H9 (cell line): Measurements from ENCODE around the gene CPM. TPM values are rescaled to one million over a fixed set of nuclear protein-coding genes. Genes with fewer than 3 reads are reported as not detected.

Experiments
- DNase-seq: peaks from one replicate; pipeline ENCODE4 v3.0.0-alpha.2; 2017
- H2AFZ ChIP-seq: one replicate; pipeline ENCODE4 v1.6.1; 2013; ENCODE audit warnings: mild to moderate bottlenecking, low read length, control low read depth, moderate library complexity
- H2AK5ac ChIP-seq: 2 replicates; pipeline ENCODE4 v1.6.1; 2013; ENCODE audit warnings: low read length, control low read depth, mixed read lengths; ENCODE audit not compliant: insufficient read length
- H2BK120ac ChIP-seq: one replicate; pipeline ENCODE4 v1.6.1; 2013; ENCODE audit warnings: low read depth, mild to moderate bottlenecking, low read length, control low read depth, inconsistent platforms; ENCODE audit not compliant: poor library complexity, severe bottlenecking
- H2BK12ac ChIP-seq: 2 replicates; pipeline ENCODE4 v1.6.1; 2013; ENCODE audit warnings: low read length, control low read depth, mixed read lengths, low read depth; ENCODE audit not compliant: insufficient read length
- H2BK15ac ChIP-seq: 2 replicates; pipeline ENCODE4 v1.6.1; 2013; ENCODE audit warnings: low read depth, low read length, control low read depth
- H2BK20ac ChIP-seq: one replicate; pipeline ENCODE4 v1.6.1; 2013; ENCODE audit warnings: low read depth, mild to moderate bottlenecking, low read length, control low read depth, inconsistent platforms; ENCODE audit not compliant: poor library complexity, severe bottlenecking
- H2BK5ac ChIP-seq: 2 replicates; pipeline ENCODE4 v1.6.1; 2013; ENCODE audit warnings: low read length, control low read depth, mixed read lengths; ENCODE audit not compliant: insufficient read length
- H3K14ac ChIP-seq: 2 replicates; pipeline ENCODE4 v1.6.1; 2013; ENCODE audit warnings: low read length, control low read depth; ENCODE audit not compliant: insufficient read depth
- H3K18ac ChIP-seq: 2 replicates; pipeline ENCODE4 v1.6.1; 2013; ENCODE audit warnings: low read depth, mild to moderate bottlenecking, mixed read lengths, low read length, control low read depth; ENCODE audit not compliant: insufficient read length
- H3K23ac ChIP-seq: 2 replicates; pipeline ENCODE4 v1.6.1; 2013; ENCODE audit warnings: low read length, control low read depth, mixed read lengths, low read depth; ENCODE audit not compliant: insufficient read length
- H3K23me2 ChIP-seq: 2 replicates; pipeline ENCODE4 v1.6.1; 2013; ENCODE audit warnings: low read depth, mild to moderate bottlenecking, mixed read lengths, low read length, control low read depth; ENCODE audit not compliant: insufficient read length, poor library complexity, severe bottlenecking
- H3K27ac ChIP-seq: 2 replicates; pipeline ENCODE4 v1.5.1; 2013; ENCODE audit warnings: low read length, control low read depth, mixed read lengths, low read depth; ENCODE audit not compliant: insufficient read length
- H3K27me3 ChIP-seq: 2 replicates; pipeline ENCODE4 v1.6.1; 2013; ENCODE audit warnings: low read length, control low read depth, inconsistent platforms; ENCODE audit not compliant: insufficient read depth
- H3K4ac ChIP-seq: 2 replicates; pipeline ENCODE4 v1.6.1; 2013; ENCODE audit warnings: low read depth, mild to moderate bottlenecking, control low read depth, inconsistent platforms, low read length, moderate library complexity
- H3K4me1 ChIP-seq: 2 replicates; pipeline ENCODE4 v1.6.1; 2013; ENCODE audit warnings: low read length, control low read depth, inconsistent platforms; ENCODE audit not compliant: insufficient read depth
- H3K4me2 ChIP-seq: 2 replicates; pipeline ENCODE4 v1.6.1; 2013; ENCODE audit warnings: low read length, control low read depth, mixed read lengths; ENCODE audit not compliant: insufficient read length, insufficient read depth
- H3K56ac ChIP-seq: 2 replicates; pipeline ENCODE4 v1.6.1; 2013; ENCODE audit warnings: low read depth, mild to moderate bottlenecking, mixed read lengths, low read length, control low read depth; ENCODE audit not compliant: insufficient read length
- H3K79me1 ChIP-seq: 2 replicates; pipeline ENCODE4 v1.6.1; 2013; ENCODE audit warnings: low read depth, mild to moderate bottlenecking, moderate library complexity, low read length, control low read depth, inconsistent platforms; ENCODE audit not compliant: insufficient read depth, poor library complexity, severe bottlenecking
- H3K79me2 ChIP-seq: 2 replicates; pipeline ENCODE4 v1.6.1; 2013; ENCODE audit warnings: low read length, control low read depth, inconsistent platforms; ENCODE audit not compliant: insufficient read depth
- H3K9ac ChIP-seq: 2 replicates; pipeline ENCODE4 v1.6.1; 2013; ENCODE audit warnings: low read length, control low read depth, mixed read lengths; ENCODE audit not compliant: insufficient read length; ENCODE audit errors: extremely low read depth
- H3K9me3 ChIP-seq: one replicate; pipeline ENCODE4 v1.6.1; 2013; ENCODE audit warnings: low read depth, low read length, inconsistent platforms; ENCODE audit not compliant: control insufficient read depth
- H3T11ph ChIP-seq: one replicate; pipeline ENCODE4 v1.6.1; 2013; ENCODE audit warnings: mild to moderate bottlenecking, low read length, control low read depth, inconsistent platforms
- H4K20me1 ChIP-seq: one replicate; pipeline ENCODE4 v1.6.1; 2013; ENCODE audit not compliant: control insufficient read depth, insufficient read length, insufficient read depth
- H4K5ac ChIP-seq: 2 replicates; pipeline ENCODE4 v1.6.1; 2013; ENCODE audit warnings: low read depth, mild to moderate bottlenecking, mixed read lengths, low read length, control low read depth; ENCODE audit not compliant: insufficient read length
- H4K8ac ChIP-seq: replicated peaks from 2 replicates; pipeline ENCODE4 v1.6.1; 2013; ENCODE audit warnings: low read length, control low read depth, mixed read lengths, low read depth; ENCODE audit not compliant: insufficient read length
- H4K91ac ChIP-seq: 2 replicates; pipeline ENCODE4 v1.6.1; 2013; ENCODE audit warnings: low read depth, mild to moderate bottlenecking, moderate library complexity, mixed read lengths, low read length, control low read depth; ENCODE audit not compliant: insufficient read length
- H3K27ac Mint-ChIP-seq, 3 experiments: 2 replicates in 2 of 3; 3 replicates in 1 of 3; pipeline ENCODE4 v1.8.0; 2020 to 2021; ENCODE audit warnings: mixed read lengths in 3 of 3, mild to moderate bottlenecking in 1 of 3, moderate library complexity in 1 of 3
- H3K27me3 Mint-ChIP-seq: 2 replicates; pipeline ENCODE4 v1.8.0; 2021; ENCODE audit warnings: low read depth, mild to moderate bottlenecking, moderate library complexity, mixed read lengths
- H3K36me3 Mint-ChIP-seq, 3 experiments: 2 replicates in 2 of 3; 3 replicates in 1 of 3; pipeline ENCODE4 v1.8.0; 2020 to 2021; ENCODE audit warnings: low read depth in 3 of 3, mixed read lengths in 3 of 3; ENCODE audit not compliant: insufficient read depth in 1 of 3
- H3K4me1 Mint-ChIP-seq, 2 experiments: 2 replicates each; pipeline ENCODE4 v1.8.0; 2020; ENCODE audit warnings: mixed read lengths in 2 of 2
- H3K4me3 Mint-ChIP-seq, 2 experiments: 2 replicates in 1 of 2; 3 replicates in 1 of 2; pipeline ENCODE4 v1.8.0; 2020 to 2021; ENCODE audit warnings: mild to moderate bottlenecking in 2 of 2, mixed read lengths in 2 of 2, moderate library complexity in 1 of 2
- H3K9me3 Mint-ChIP-seq, 2 experiments: 2 replicates in 1 of 2; 3 replicates in 1 of 2; pipeline ENCODE4 v1.8.0; 2020; ENCODE audit warnings: mild to moderate bottlenecking in 2 of 2, mixed read lengths in 2 of 2, moderate library complexity in 1 of 2
- WGBS: extraction: QIAGEN DNeasy Blood & Tissue Kit; methylation state at CpG from one replicate; pipeline ENCODE4 v1.1.7; 2013; ENCODE audit warnings: missing lambda C conversion rate, low lambda C conversion rate, mixed read lengths; ENCODE audit not compliant: insufficient read length; ENCODE audit errors: extremely low coverage; 5-methylcytosine and 5-hydroxymethylcytosine counted together
- total RNA-seq: library from RNA; stranded (reverse); gene quantifications from 2 replicates; pipeline ENCODE4 v1.2.1, GENCODE V29; 2021
- TF ChIP-seq, protein P1 (sequence below): fragments of 200-600 bp; sonication (generic); conservative IDR thresholded peaks from 3 replicates; pipeline ENCODE4 v1.8.0; 2021; ENCODE audit warnings: antibody characterized with exemption, mild to moderate bottlenecking

Gene CPM
- total RNA-seq, 1 experiment from 2014 or later = 1.2 TPM

DNA sequence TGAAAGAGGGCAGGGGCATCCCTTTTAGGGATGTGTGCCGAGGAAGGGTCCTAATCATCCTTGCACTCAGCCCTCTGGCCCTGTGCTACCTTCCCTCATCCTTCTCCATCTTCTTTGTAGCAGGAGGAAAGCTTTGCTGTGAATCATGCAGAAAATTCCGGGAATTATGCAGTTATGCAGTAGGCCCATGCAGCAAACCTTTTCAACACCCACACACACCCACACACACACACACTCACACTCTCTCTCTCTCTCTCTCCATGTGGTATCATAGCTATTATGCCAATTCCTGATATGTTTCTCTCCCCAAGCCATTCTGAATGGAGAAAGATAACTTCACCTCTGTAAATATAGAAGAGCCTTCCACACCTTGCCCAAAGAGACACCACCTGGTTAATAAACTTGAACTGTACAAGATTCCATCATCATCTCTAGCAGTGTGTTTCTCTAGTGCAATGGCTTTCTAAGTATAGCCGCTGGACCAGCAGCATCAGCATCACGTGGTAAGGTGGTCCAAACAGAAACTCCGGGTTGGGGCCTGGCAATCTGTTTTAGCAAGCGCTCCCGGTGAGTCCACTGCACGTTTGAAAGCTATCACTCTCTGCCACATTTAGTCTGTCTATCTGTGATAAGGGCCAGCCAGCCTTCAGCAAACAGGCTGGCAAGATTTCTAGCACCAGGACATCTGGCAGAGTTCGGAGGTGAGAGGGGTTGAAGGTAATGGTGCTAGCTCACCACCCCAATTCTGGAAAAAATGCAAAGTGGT lies 67.4 kb downstream of the CPM start:
- Histone ChIP-seq H4K20me1 (no peaks in the 10 kb centered on the region), H2BK15ac (no peak overlapping the region), H3K14ac (no peak overlapping the region), H2AFZ (no peak overlapping the region), H3K4me2 (no peak overlapping the region), H2BK120ac (no peak overlapping the region), H3K9ac (no peak overlapping the region), H3K23ac (no peak overlapping the region), H2BK12ac (no peak overlapping the region), H3K18ac (no peak overlapping the region), H3T11ph (no peak overlapping the region), H3K4ac (no peak overlapping the region), H3K79me2 (no peaks in the 10 kb centered on the region), H3K56ac (no peak overlapping the region), H4K5ac (no peak overlapping the region), H3K4me1 (no peaks in the 10 kb centered on the region; the same call in 1 of the 2 replicates), H3K27me3 (no peaks in the 10 kb centered on the region), H3K27ac (no peak overlapping the region), H2AK5ac (no peak overlapping the region), H2BK5ac (no peak overlapping the region), H4K91ac (no peak overlapping the region), H3K23me2 (no peaks in the 10 kb centered on the region), H3K79me1 (no peaks in the 10 kb centered on the region), H3K9me3 (no peaks in the 10 kb centered on the region), H2BK20ac (no peak overlapping the region), H4K8ac (no peak overlapping the region)
- no peak for DNase-seq
- Mint-ChIP-seq H3K27ac (no peak overlapping the region), H3K4me1 (peaks cover 10 to 11% of the 10 kb centered on the region in 2 experiments), H3K27me3 (no peaks in the 10 kb centered on the region), H3K9me3 (no peaks in the 10 kb centered on the region), H3K4me3 (no peak overlapping the region), H3K36me3 (no peaks in the 10 kb centered on the region)
- no CpG with 5 or more reads among the region's 9 CpGs for WGBS
- TF ChIP-seq, protein P1, sequence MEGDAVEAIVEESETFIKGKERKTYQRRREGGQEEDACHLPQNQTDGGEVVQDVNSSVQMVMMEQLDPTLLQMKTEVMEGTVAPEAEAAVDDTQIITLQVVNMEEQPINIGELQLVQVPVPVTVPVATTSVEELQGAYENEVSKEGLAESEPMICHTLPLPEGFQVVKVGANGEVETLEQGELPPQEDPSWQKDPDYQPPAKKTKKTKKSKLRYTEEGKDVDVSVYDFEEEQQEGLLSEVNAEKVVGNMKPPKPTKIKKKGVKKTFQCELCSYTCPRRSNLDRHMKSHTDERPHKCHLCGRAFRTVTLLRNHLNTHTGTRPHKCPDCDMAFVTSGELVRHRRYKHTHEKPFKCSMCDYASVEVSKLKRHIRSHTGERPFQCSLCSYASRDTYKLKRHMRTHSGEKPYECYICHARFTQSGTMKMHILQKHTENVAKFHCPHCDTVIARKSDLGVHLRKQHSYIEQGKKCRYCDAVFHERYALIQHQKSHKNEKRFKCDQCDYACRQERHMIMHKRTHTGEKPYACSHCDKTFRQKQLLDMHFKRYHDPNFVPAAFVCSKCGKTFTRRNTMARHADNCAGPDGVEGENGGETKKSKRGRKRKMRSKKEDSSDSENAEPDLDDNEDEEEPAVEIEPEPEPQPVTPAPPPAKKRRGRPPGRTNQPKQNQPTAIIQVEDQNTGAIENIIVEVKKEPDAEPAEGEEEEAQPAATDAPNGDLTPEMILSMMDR = no peak
